ENCODE results near the gene CTDSPL.

Gene CTDSPL

GRCh38 chr3:38019658-38020341 is 158.1 kb downstream of the CTDSPL start:
- ATAC-seq (ENCODE audit: insufficient read depth, low read depth) (no peak), DNase-seq (no peak)
- Histone ChIP-seq H3K27me3 (ENCODE audit: insufficient read depth, low read length, poor library complexity) (no peaks in the 10 kb centered on the region), H3K79me2 (ENCODE audit: insufficient read depth, low read length) (no peaks in the 10 kb centered on the region), H3K9ac (ENCODE audit: low read depth, low read length) (no peak overlapping the region), H3K27ac (ENCODE audit: low read length) (no peak overlapping the region), H3K4me2 (ENCODE audit: insufficient read depth, low read length) (no peak overlapping the region), H4K20me1 (ENCODE audit: insufficient read depth, low read length) (no peaks in the 10 kb centered on the region), H3K4me1 (ENCODE audit: insufficient read depth, low read length) (peaks cover 14% of the 10 kb centered on the region), H2AFZ (ENCODE audit: low read depth, low read length) (no peak overlapping the region), H3K4me3 (ENCODE audit: low read depth in 1 of 2, low read length in 2 of 2) (no peak overlapping the region), H3K9me3 (ENCODE audit: insufficient read depth, low read length, severe bottlenecking) (no peaks in the 10 kb centered on the region), H3K36me3 (ENCODE audit: insufficient read depth, low read length) (0 out of 2 replicates have a peak, but pooled peaks cover 9% of the 10 kb centered on the region)
- TF ChIP-seq EZH2 (IDR thresholded peaks at IDR 0.05; ENCODE audit: borderline replicate concordance, low read depth, low read length, severe bottlenecking) = no peak
- TF ChIP-seq, protein P1, sequence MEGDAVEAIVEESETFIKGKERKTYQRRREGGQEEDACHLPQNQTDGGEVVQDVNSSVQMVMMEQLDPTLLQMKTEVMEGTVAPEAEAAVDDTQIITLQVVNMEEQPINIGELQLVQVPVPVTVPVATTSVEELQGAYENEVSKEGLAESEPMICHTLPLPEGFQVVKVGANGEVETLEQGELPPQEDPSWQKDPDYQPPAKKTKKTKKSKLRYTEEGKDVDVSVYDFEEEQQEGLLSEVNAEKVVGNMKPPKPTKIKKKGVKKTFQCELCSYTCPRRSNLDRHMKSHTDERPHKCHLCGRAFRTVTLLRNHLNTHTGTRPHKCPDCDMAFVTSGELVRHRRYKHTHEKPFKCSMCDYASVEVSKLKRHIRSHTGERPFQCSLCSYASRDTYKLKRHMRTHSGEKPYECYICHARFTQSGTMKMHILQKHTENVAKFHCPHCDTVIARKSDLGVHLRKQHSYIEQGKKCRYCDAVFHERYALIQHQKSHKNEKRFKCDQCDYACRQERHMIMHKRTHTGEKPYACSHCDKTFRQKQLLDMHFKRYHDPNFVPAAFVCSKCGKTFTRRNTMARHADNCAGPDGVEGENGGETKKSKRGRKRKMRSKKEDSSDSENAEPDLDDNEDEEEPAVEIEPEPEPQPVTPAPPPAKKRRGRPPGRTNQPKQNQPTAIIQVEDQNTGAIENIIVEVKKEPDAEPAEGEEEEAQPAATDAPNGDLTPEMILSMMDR (IDR thresholded peaks at IDR 0.05; ENCODE audit: borderline replicate concordance, extremely low read depth, low read length, poor library complexity, severe bottlenecking) = no peak

GRCh38 chr3:38020342-38020726 is 158.7 kb downstream of the CTDSPL start:
- no peak for TF ChIP-seq EZH2 (IDR thresholded peaks at IDR 0.05; ENCODE audit: borderline replicate concordance, low read depth, low read length, severe bottlenecking)
- TF ChIP-seq, protein P1 (IDR thresholded peaks at IDR 0.05; ENCODE audit: borderline replicate concordance, extremely low read depth, low read length, poor library complexity, severe bottlenecking) = no peak
- ATAC-seq (ENCODE audit: insufficient read depth, low read depth) = no peak
- Histone ChIP-seq H3K27me3 (ENCODE audit: insufficient read depth, low read length, poor library complexity) (no peaks in the 10 kb centered on the region), H3K4me1 (ENCODE audit: insufficient read depth, low read length) (peaks cover 16% of the 10 kb centered on the region), H3K9ac (ENCODE audit: low read depth, low read length) (no peak overlapping the region), H3K4me3 (ENCODE audit: low read depth in 1 of 2, low read length in 2 of 2) (no peak overlapping the region), H3K36me3 (ENCODE audit: insufficient read depth, low read length) (0 out of 2 replicates have a peak, but pooled peaks cover 9% of the 10 kb centered on the region), H4K20me1 (ENCODE audit: insufficient read depth, low read length) (no peaks in the 10 kb centered on the region), H3K79me2 (ENCODE audit: insufficient read depth, low read length) (no peaks in the 10 kb centered on the region), H2AFZ (ENCODE audit: low read depth, low read length) (no peak overlapping the region), H3K27ac (ENCODE audit: low read length) (no peak overlapping the region), H3K9me3 (ENCODE audit: insufficient read depth, low read length, severe bottlenecking) (no peaks in the 10 kb centered on the region), H3K4me2 (ENCODE audit: insufficient read depth, low read length) (no peak overlapping the region)
- no peak for DNase-seq

GRCh38 chr3:38021196-38021595 is 159.5 kb downstream of the CTDSPL start:
- H3K4me1 ChIP-seq (ENCODE audit: insufficient read depth, low read length) = peaks cover 23% of the 10 kb centered on the region
- 0 out of 2 replicates have a peak, but pooled peaks cover 4% of the 10 kb centered on the region for H3K36me3 ChIP-seq (ENCODE audit: insufficient read depth, low read length)
- no peaks in the 10 kb centered on the region for H4K20me1 ChIP-seq (ENCODE audit: insufficient read depth, low read length)
- no peaks in the 10 kb centered on the region for H3K9me3 ChIP-seq (ENCODE audit: insufficient read depth, low read length, severe bottlenecking)
- no peak overlapping the region for H3K9ac ChIP-seq (ENCODE audit: low read depth, low read length)
- H3K27me3 ChIP-seq (ENCODE audit: insufficient read depth, low read length, poor library complexity) = no peaks in the 10 kb centered on the region
- no peak overlapping the region for H3K4me3 ChIP-seq (ENCODE audit: low read depth in 1 of 2, low read length in 2 of 2)
- H3K27ac ChIP-seq (ENCODE audit: low read length) = no peak overlapping the region
- H2AFZ ChIP-seq (ENCODE audit: low read depth, low read length) = no peak overlapping the region
- no peak for DNase-seq
- ATAC-seq (ENCODE audit: insufficient read depth, low read depth) = no peak
- TF ChIP-seq EZH2 (IDR thresholded peaks at IDR 0.05; ENCODE audit: borderline replicate concordance, low read depth, low read length, severe bottlenecking) = no peak
- TF ChIP-seq, protein P1 (IDR thresholded peaks at IDR 0.05; ENCODE audit: borderline replicate concordance, extremely low read depth, low read length, poor library complexity, severe bottlenecking) = no peak
- H3K4me2 ChIP-seq (ENCODE audit: insufficient read depth, low read length) = no peak overlapping the region
- no peaks in the 10 kb centered on the region for H3K79me2 ChIP-seq (ENCODE audit: insufficient read depth, low read length)
